Naive B cell (primary cell): ENCODE results near the gene GALNT4. TPM values are rescaled to one million over a fixed set of nuclear protein-coding genes. Genes with fewer than 3 reads are reported as not detected.

Source experiments
- ATAC-seq, 2 donors: fragments of 150-1000 bp; cut with Tn5 transposase; 2 replicates each; pipeline ENCODE4 v1.10.0; 2021; ENCODE audit warnings: low read depth in 2 of 2, mild to moderate bottlenecking in 2 of 2, moderate library complexity in 2 of 2
- DNase-seq: peaks from one replicate; pipeline ENCODE4 v3.0.0; 2022
- H3K27ac Mint-ChIP-seq, 6 donors: one replicate each; pipeline ENCODE4 v1.8.0; 2020 to 2022; ENCODE audit warnings: mild to moderate bottlenecking in 6 of 6, mixed read lengths in 6 of 6, moderate library complexity in 5 of 6, inconsistent platforms in 2 of 6
- H3K27me3 Mint-ChIP-seq, 3 donors: one replicate each; pipeline ENCODE4 v1.8.0; 2021 to 2022; ENCODE audit warnings: mixed read lengths in 3 of 3, mild to moderate bottlenecking in 1 of 3
- H3K36me3 Mint-ChIP-seq, 2 donors: one replicate each; pipeline ENCODE4 v1.8.0; 2020 to 2022; ENCODE audit warnings: mixed read lengths in 2 of 2, inconsistent platforms in 1 of 2, mild to moderate bottlenecking in 1 of 2
- H3K4me1 Mint-ChIP-seq, 3 donors: one replicate each; pipeline ENCODE4 v1.8.0; 2020 to 2022; ENCODE audit warnings: mixed read lengths in 3 of 3, inconsistent platforms in 1 of 3, mild to moderate bottlenecking in 1 of 3, moderate library complexity in 1 of 3
- H3K4me3 Mint-ChIP-seq, 8 donors: one replicate each; pipeline ENCODE4 v1.8.0; 2020 to 2022; ENCODE audit warnings: mild to moderate bottlenecking in 8 of 8, mixed read lengths in 8 of 8, moderate library complexity in 8 of 8, inconsistent platforms in 2 of 8
- H3K9me3 Mint-ChIP-seq, 7 donors: one replicate each; pipeline ENCODE4 v1.8.0; 2020 to 2022; ENCODE audit warnings: mixed read lengths in 7 of 7, mild to moderate bottlenecking in 5 of 7, inconsistent platforms in 2 of 7, moderate library complexity in 1 of 7
- polyA plus RNA-seq, 6 donors: library from polyadenylated mRNA; unstranded; fragments of 300-500 nt; fragmentation: Illumina TruSeq; gene quantifications; one replicate each; pipeline ENCODE4 v1.2.3, GENCODE V29; 2021; ENCODE audit warnings: low read depth in 6 of 6

Gene GALNT4
- polyA plus RNA-seq, 6 donors from 2014 or later, result 2.7 to 8.1 (median 6.6) TPM; not detected in 1

DNA sequence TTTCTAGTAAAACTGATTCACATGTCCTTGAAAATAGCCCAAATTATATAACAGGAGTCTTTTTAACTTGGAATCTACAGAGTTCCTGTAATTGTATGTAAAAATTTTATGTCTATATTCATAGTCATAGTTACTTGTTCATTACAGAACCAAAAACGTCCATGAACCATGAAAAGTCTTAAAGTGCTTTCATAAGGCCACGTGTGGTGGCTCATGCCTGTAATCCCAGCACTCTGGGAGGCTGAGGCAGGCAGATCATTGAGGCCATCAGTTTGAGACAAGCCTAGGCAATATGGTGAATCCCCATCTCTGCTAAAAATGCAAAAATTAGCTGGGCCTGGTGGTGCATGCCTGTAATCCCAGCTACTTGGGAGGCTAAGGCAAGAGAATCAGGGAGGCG lies 48.4 kb downstream of the GALNT4 start:
- Mint-ChIP-seq H3K4me3 (no peak overlapping the region), H3K4me1 (peaks cover 5 to 20% (median 16%) of the 10 kb centered on the region in 3 donors), H3K27ac (peak overlapping the region in 1 of 6 donors; percentile 60), H3K27me3 (no peaks in the 10 kb centered on the region), H3K9me3 (no peaks in the 10 kb centered on the region), H3K36me3 (no peaks in the 10 kb centered on the region)
- no peak for DNase-seq
- ATAC-seq, result no peak

DNA sequence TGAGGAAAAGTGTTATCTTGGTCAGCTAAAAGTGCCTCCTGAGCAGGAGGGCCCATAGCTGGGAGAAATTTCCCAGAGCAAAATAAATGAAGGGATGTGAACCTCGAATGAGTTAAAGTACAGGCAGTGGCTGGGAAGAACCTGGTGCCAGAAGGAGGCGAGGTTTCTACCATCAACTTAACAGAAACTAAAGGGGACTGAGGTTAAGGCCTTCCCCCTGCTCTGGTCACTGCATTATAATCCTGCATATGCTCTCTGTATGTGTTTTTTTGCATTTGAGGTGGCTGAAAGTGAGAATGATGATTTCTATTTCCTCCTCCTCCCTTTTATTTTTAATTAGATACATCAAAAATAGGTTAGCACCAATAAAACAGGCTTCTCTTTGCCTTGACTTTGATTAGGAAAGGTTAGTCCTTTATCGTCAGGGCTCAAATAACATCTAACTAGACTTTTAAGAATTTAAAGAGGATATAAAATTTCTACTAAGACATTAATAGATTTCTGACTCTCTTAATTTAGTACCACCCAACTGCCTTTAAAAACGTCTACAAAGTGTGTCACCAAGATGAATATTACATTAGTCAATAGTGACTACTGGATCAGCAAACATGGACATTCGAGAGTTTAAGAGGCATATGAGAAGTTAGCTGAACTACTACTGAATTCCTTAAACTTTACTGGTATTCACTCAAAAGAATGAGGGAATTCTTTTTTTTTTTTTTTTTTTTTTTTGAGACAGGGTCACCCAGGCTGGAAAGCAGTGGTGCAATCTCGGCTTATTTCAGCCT lies 49.2 kb downstream of the GALNT4 start:
- H3K27me3 Mint-ChIP-seq, result no peaks in the 10 kb centered on the region
- H3K9me3 Mint-ChIP-seq, result no peaks in the 10 kb centered on the region
- H3K4me3 Mint-ChIP-seq, result no peak overlapping the region
- H3K4me1 Mint-ChIP-seq, result peaks cover 5 to 25% (median 20%) of the 10 kb centered on the region in 3 donors
- ATAC-seq (no peak), DNase-seq (no peak)
- no peaks in the 10 kb centered on the region for H3K36me3 Mint-ChIP-seq
- peak overlapping the region in 4 of 6 donors; percentile 19 to 88 (median 67) for H3K27ac Mint-ChIP-seq

DNA sequence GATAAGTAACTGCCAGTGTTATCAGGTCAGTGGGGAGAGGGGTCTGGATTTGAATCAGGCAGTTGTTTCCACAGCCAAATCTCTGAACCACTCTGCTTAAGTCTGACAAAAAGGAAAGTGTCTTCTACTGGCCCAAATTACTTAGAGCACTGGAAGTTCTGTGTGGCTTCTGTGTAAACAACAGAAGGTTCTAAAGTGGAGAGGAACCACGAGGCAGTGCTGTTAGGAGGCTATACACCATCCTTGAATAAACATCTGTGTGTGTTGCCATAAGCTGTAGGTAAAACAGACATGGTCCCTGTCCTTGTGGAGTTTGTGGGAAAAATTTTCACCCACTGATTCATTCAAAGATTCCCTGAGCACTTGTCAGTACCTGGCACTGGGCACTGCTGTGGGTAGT lies 50.0 kb downstream of the GALNT4 start:
- H3K27me3 Mint-ChIP-seq, result no peaks in the 10 kb centered on the region
- H3K27ac Mint-ChIP-seq, result peak overlapping the region in 5 of 6 donors; percentile 19 to 88 (median 63)
- peaks cover 5 to 30% (median 21%) of the 10 kb centered on the region in 3 donors for H3K4me1 Mint-ChIP-seq
- no peak for DNase-seq
- no peak overlapping the region for H3K4me3 Mint-ChIP-seq
- H3K36me3 Mint-ChIP-seq, result no peaks in the 10 kb centered on the region
- no peak for ATAC-seq
- no peaks in the 10 kb centered on the region for H3K9me3 Mint-ChIP-seq

Other genes starting within 250 kb of the GALNT4 start
- gene DUSP6, start 172.3 kb downstream of the GALNT4 start, polyA plus RNA-seq, result 10 to 100 TPM; 23.1 to 63.0 (median 35.7) TPM
- 10 to 100 TPM; 41.2 to 65.8 (median 45.1) TPM for gene POC1B, start 1.3 kb upstream of the GALNT4 start, polyA plus RNA-seq
- 100 to 1,000 TPM in 3 of 6 donors, 10 to 100 TPM in 3; 92.2 to 113 (median 103) TPM for gene ATP2B1, start 184.0 kb upstream of the GALNT4 start, polyA plus RNA-seq